BE2C (cell line): ENCODE data around the gene HS3ST4.

Experiments used
- DNase-seq: peaks from one replicate; pipeline ENCODE4 v3.0.0-alpha.2; 2020
- H3K27me3 ChIP-seq: fragments of 250-450 bp; sonication (Bioruptor Pico); 2 replicates; pipeline ENCODE4 v1.5.1; 2020; ENCODE audit warnings: mild to moderate bottlenecking
- H3K36me3 ChIP-seq: fragments of 250-450 bp; sonication (Bioruptor Pico); 2 replicates; pipeline ENCODE4 v1.5.1; 2020; ENCODE audit warnings: mild to moderate bottlenecking
- H3K4me1 ChIP-seq: fragments of 250-450 bp; sonication (Bioruptor Pico); 2 replicates; pipeline ENCODE4 v1.5.1; 2020
- H3K4me3 ChIP-seq: 2 replicates; pipeline ENCODE4 v1.5.1; 2011; ENCODE audit warnings: low read depth, low read length
- H3K9me3 ChIP-seq: fragments of 250-450 bp; sonication (Bioruptor Pico); 2 replicates; pipeline ENCODE4 v1.5.1; 2020
- TF ChIP-seq, protein P1 (sequence below): IDR thresholded peaks from 2 replicates; pipeline ENCODE4 v1.5.1; 2012; ENCODE audit warnings: mild to moderate bottlenecking, low read depth, low read length

HS3ST4 gene

GRCh38 chr16:25912321-25912720, 220.6 kb downstream of the HS3ST4 start:
- H3K4me1 ChIP-seq, result no peaks in the 10 kb centered on the region
- no peaks in the 10 kb centered on the region for H3K36me3 ChIP-seq
- no peak for DNase-seq
- no peaks in the 10 kb centered on the region for H3K9me3 ChIP-seq
- H3K4me3 ChIP-seq, result no peak overlapping the region
- TF ChIP-seq, protein P1, sequence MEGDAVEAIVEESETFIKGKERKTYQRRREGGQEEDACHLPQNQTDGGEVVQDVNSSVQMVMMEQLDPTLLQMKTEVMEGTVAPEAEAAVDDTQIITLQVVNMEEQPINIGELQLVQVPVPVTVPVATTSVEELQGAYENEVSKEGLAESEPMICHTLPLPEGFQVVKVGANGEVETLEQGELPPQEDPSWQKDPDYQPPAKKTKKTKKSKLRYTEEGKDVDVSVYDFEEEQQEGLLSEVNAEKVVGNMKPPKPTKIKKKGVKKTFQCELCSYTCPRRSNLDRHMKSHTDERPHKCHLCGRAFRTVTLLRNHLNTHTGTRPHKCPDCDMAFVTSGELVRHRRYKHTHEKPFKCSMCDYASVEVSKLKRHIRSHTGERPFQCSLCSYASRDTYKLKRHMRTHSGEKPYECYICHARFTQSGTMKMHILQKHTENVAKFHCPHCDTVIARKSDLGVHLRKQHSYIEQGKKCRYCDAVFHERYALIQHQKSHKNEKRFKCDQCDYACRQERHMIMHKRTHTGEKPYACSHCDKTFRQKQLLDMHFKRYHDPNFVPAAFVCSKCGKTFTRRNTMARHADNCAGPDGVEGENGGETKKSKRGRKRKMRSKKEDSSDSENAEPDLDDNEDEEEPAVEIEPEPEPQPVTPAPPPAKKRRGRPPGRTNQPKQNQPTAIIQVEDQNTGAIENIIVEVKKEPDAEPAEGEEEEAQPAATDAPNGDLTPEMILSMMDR, result no peak
- H3K27me3 ChIP-seq, result no peaks in the 10 kb centered on the region

- Histone ChIP-seq H3K4me3 (no peak overlapping the region), H3K36me3 (no peaks in the 10 kb centered on the region), H3K4me1 (no peaks in the 10 kb centered on the region), H3K27me3 (no peaks in the 10 kb centered on the region), H3K9me3 (no peaks in the 10 kb centered on the region)
- TF ChIP-seq, protein P1, result no peak
- DNase-seq, result no peak
Measured at GRCh38 chr16:25914357-25914962, 222.7 kb downstream of the HS3ST4 start.

GRCh38 chr16:25916037-25916436, 224.3 kb downstream of the HS3ST4 start:
- TF ChIP-seq, protein P1, result no peak
- no peak for DNase-seq
- Histone ChIP-seq H3K36me3 (no peaks in the 10 kb centered on the region), H3K9me3 (no peaks in the 10 kb centered on the region), H3K4me3 (no peak overlapping the region), H3K27me3 (no peaks in the 10 kb centered on the region), H3K4me1 (no peaks in the 10 kb centered on the region)

- Histone ChIP-seq H3K4me1 (no peaks in the 10 kb centered on the region), H3K27me3 (no peaks in the 10 kb centered on the region), H3K9me3 (no peaks in the 10 kb centered on the region), H3K4me3 (no peak overlapping the region), H3K36me3 (no peaks in the 10 kb centered on the region)
- no peak for DNase-seq
- TF ChIP-seq, protein P1, result no peak
Measured at GRCh38 chr16:25922438-25922837, 230.7 kb downstream of the HS3ST4 start.

GRCh38 chr16:25925421-25925820, 233.7 kb downstream of the HS3ST4 start:
- no peaks in the 10 kb centered on the region for H3K36me3 ChIP-seq
- DNase-seq, result no peak
- H3K4me3 ChIP-seq, result no peak overlapping the region
- no peaks in the 10 kb centered on the region for H3K9me3 ChIP-seq
- TF ChIP-seq, protein P1, result no peak
- no peaks in the 10 kb centered on the region for H3K27me3 ChIP-seq
- no peaks in the 10 kb centered on the region for H3K4me1 ChIP-seq

DNA sequence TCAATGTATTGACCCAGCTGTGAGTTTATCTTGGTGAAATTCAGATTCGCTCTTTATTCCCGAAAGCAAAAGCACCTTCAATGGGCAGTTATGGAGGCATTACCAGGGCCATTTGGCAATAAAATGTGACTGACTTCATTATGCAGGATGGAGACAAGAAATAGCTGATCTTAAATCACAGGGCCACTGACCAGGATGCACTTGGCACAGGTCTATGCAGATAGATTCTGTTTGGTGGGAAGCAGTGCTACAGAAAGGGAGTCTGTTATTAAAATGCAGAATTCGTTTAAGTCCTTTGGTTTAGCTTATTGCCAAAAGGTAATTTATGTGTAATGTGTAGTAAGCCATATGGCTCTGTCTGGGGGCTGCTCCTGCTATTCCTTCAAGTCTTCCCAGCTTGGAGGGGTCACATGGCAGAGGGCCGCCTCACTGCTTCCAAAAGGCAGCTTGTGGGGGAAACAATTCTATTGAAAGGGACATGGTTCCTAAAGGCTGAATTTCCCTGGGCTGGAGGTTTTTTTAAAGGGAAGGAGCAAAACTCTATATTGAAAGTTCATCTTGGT, 239.8 kb downstream of the HS3ST4 start:
- no peaks in the 10 kb centered on the region for H3K27me3 ChIP-seq
- DNase-seq, result no peak
- TF ChIP-seq, protein P1, result no peak
- no peaks in the 10 kb centered on the region for H3K9me3 ChIP-seq
- H3K4me3 ChIP-seq, result no peak overlapping the region
- no peaks in the 10 kb centered on the region for H3K4me1 ChIP-seq
- no peaks in the 10 kb centered on the region for H3K36me3 ChIP-seq
